ENCODE data around the gene CDC42SE2.
"Not testable (repeated sequence)": the region's sequence is repeated elsewhere in the genome, so short reads cannot be mapped to it uniquely, and the experiment has no call there.

Gene CDC42SE2

GRCh38 chr5:131277875-131278740 is 14.3 kb downstream of the CDC42SE2 start:
- DNase-seq (ENCODE audit: low read depth), result no peak

GRCh38 chr5:131278741-131279124 is 14.9 kb downstream of the CDC42SE2 start:
- not testable (repeated sequence) for DNase-seq (ENCODE audit: low read depth)

GRCh38 chr5:131279204-131279603 is 15.4 kb downstream of the CDC42SE2 start:
- no peak for DNase-seq (ENCODE audit: low read depth)

GRCh38 chr5:131280417-131280816 is 16.6 kb downstream of the CDC42SE2 start:
- DNase-seq (ENCODE audit: low read depth), result no peak

- no peak for DNase-seq (ENCODE audit: low read depth)
These were observed 17.4 kb downstream of the CDC42SE2 start for GRCh38 chr5:131281133-131281867.

- DNase-seq (ENCODE audit: low read depth), result no peak
These were observed 18.0 kb downstream of the CDC42SE2 start for GRCh38 chr5:131281868-131282234.

- no peak for DNase-seq (ENCODE audit: low read depth)
These were observed 18.4 kb downstream of the CDC42SE2 start for GRCh38 chr5:131282235-131282634.

- no peak for DNase-seq (ENCODE audit: low read depth)
These were observed 22.0 kb downstream of the CDC42SE2 start for GRCh38 chr5:131285703-131286399.

- no peak for DNase-seq (ENCODE audit: low read depth)
These were observed 22.5 kb downstream of the CDC42SE2 start for GRCh38 chr5:131286400-131286715.

GRCh38 chr5:131288328-131288727 is 24.5 kb downstream of the CDC42SE2 start:
- DNase-seq (ENCODE audit: low read depth), result no peak

GRCh38 chr5:131289738-131290137 is 25.9 kb downstream of the CDC42SE2 start:
- no peak for DNase-seq (ENCODE audit: low read depth)

GRCh38 chr5:131296213-131296672 is 32.4 kb downstream of the CDC42SE2 start:
- DNase-seq (ENCODE audit: low read depth), result no peak

GRCh38 chr5:131297886-131298285 is 34.0 kb downstream of the CDC42SE2 start:
- no peak for DNase-seq (ENCODE audit: low read depth)

- no peak for DNase-seq (ENCODE audit: low read depth)
These were observed 35.6 kb downstream of the CDC42SE2 start for GRCh38 chr5:131299465-131299864.

- DNase-seq (ENCODE audit: low read depth), result no peak
These were observed 38.7 kb downstream of the CDC42SE2 start for GRCh38 chr5:131302506-131302905.

- DNase-seq (ENCODE audit: low read depth), result peak; percentile 77
These were observed 39.7 kb downstream of the CDC42SE2 start for GRCh38 chr5:131303537-131303936.

- DNase-seq (ENCODE audit: low read depth), result no peak
These were observed 40.6 kb downstream of the CDC42SE2 start for GRCh38 chr5:131304414-131304813.

GRCh38 chr5:131305138-131305689 is 41.4 kb downstream of the CDC42SE2 start:
- no peak for DNase-seq (ENCODE audit: low read depth)

GRCh38 chr5:131305906-131306305 is 42.1 kb downstream of the CDC42SE2 start:
- DNase-seq (ENCODE audit: low read depth), result peak; percentile 75

GRCh38 chr5:131312235-131312772 is 48.5 kb downstream of the CDC42SE2 start:
- DNase-seq (ENCODE audit: low read depth), result not testable (repeated sequence)

GRCh38 chr5:131316026-131316425 is 52.2 kb downstream of the CDC42SE2 start:
- no peak for DNase-seq (ENCODE audit: low read depth)

GRCh38 chr5:131316822-131317221 is 53.0 kb downstream of the CDC42SE2 start:
- DNase-seq (ENCODE audit: low read depth), result no peak
